Keratinocyte (primary cell): Measurements from ENCODE around the gene HPS6. TPM values are rescaled to one million over a fixed set of nuclear protein-coding genes. Genes with fewer than 3 reads are reported as not detected.

Experiments used
- DNase-seq: peaks from one replicate; pipeline ENCODE4 v3.0.0-alpha.2; 2011; ENCODE audit warnings: low read depth, missing footprints, low spot score
- FAIRE-seq: peaks from 2 replicates; lab custom pipeline; 2011; peaks lifted over from hg19 to GRCh38; lab: Jason Lieb, UNC
- H2AFZ ChIP-seq: 2 replicates; pipeline ENCODE4 v1.6.0; 2012; ENCODE audit warnings: low read length, control low read depth, inconsistent platforms; ENCODE audit not compliant: control insufficient read depth
- H3K27ac ChIP-seq: 2 replicates; pipeline ENCODE4 v1.5.1; 2011; ENCODE audit warnings: low read length; ENCODE audit not compliant: control insufficient read depth, insufficient read depth
- H3K27me3 ChIP-seq: 3 replicates; pipeline ENCODE4 v1.6.0; 2011; ENCODE audit warnings: low read length; ENCODE audit not compliant: control insufficient read depth, insufficient read depth; ENCODE audit errors: extremely low read depth
- H3K36me3 ChIP-seq, 2 experiments: 2 replicates in 1 of 2; 3 replicates in 1 of 2; pipeline ENCODE4 v1.5.1; 2011; ENCODE audit warnings: low read length in 2 of 2, mild to moderate bottlenecking in 1 of 2; ENCODE audit not compliant: control insufficient read depth in 2 of 2, insufficient read depth in 2 of 2; ENCODE audit errors: extremely low read depth in 1 of 2
- H3K4me1 ChIP-seq: 3 replicates; pipeline ENCODE4 v1.5.1; 2011; ENCODE audit warnings: low read length; ENCODE audit not compliant: control insufficient read depth, insufficient read depth; ENCODE audit errors: extremely low read depth
- H3K4me2 ChIP-seq: 3 replicates; pipeline ENCODE4 v1.6.0; 2011; ENCODE audit warnings: low read depth, low read length; ENCODE audit not compliant: control insufficient read depth, insufficient read depth; ENCODE audit errors: extremely low read depth
- H3K4me3 ChIP-seq, 3 experiments: fragments of 200-600 bp in 1 of 3; sonication (generic) in 1 of 3; 2 replicates in 2 of 3; 3 replicates in 1 of 3; pipeline ENCODE4 v1.5.1; 2011 to 2016; ENCODE audit warnings: low read length in 3 of 3, mild to moderate bottlenecking in 3 of 3, control low read depth in 2 of 3, inconsistent platforms in 1 of 3, low read depth in 1 of 3, mixed read lengths in 1 of 3, mixed run types in 1 of 3, moderate library complexity in 1 of 3; ENCODE audit not compliant: control insufficient read depth in 2 of 3, insufficient read depth in 2 of 3; ENCODE audit errors: extremely low read depth in 1 of 3
- H3K79me2 ChIP-seq: 2 replicates; pipeline ENCODE4 v1.6.0; 2012; ENCODE audit warnings: low read length; ENCODE audit not compliant: control insufficient read depth, insufficient read depth
- H3K9ac ChIP-seq: 3 replicates; pipeline ENCODE4 v1.6.0; 2011; ENCODE audit warnings: low read length; ENCODE audit not compliant: control insufficient read depth, insufficient read depth; ENCODE audit errors: extremely low read depth
- H3K9me1 ChIP-seq: 3 replicates; pipeline ENCODE4 v1.6.0; 2011; ENCODE audit warnings: low read length; ENCODE audit not compliant: control insufficient read depth, insufficient read depth; ENCODE audit errors: extremely low read depth
- H3K9me3 ChIP-seq: 2 replicates; pipeline ENCODE4 v1.5.1; 2012; ENCODE audit warnings: low read depth, low read length; ENCODE audit not compliant: control insufficient read depth
- H4K20me1 ChIP-seq: 3 replicates; pipeline ENCODE4 v1.6.0; 2011; ENCODE audit warnings: low read length; ENCODE audit not compliant: control insufficient read depth, insufficient read depth; ENCODE audit errors: extremely low read depth
- CTCF ChIP-seq, 3 experiments: IDR thresholded peaks in 1 of 3; conservative IDR thresholded peaks in 1 of 3; optimal IDR thresholded peaks in 1 of 3; 2 replicates in 2 of 3; 3 replicates in 1 of 3; pipeline versions ENCODE3 to v1.5.1; 2011; ENCODE audit warnings: low read length in 3 of 3, mild to moderate bottlenecking in 3 of 3, moderate library complexity in 2 of 3, control low read depth in 1 of 3, inconsistent platforms in 1 of 3; ENCODE audit not compliant: insufficient read depth in 2 of 3; ENCODE audit errors: extremely low read depth in 1 of 3
- EZH2 ChIP-seq: IDR thresholded peaks from one replicate; pipeline ENCODE4 v1.6.1; 2012; ENCODE audit warnings: inconsistent platforms, mild to moderate bottlenecking, low read length, moderate library complexity
- dilution Hi-C: fragments of 300-500 bp; cut with MboI; formaldehyde crosslinking; loops from one replicate; pipeline ENCODE4 v1.7.0; 2020; ENCODE audit warnings: low sequenced_read_pairs; ENCODE audit not compliant: extremely low pct_ligation_motif_present
- polyA plus RNA-seq, 5 experiments: library from polyadenylated mRNA; depleted of rRNA in 3 of 5; stranded (reverse) in 3 of 5; stranded (forward) in 1 of 5; unstranded in 1 of 5; fragments of >200 nt; gene quantifications; 1 replicate in 1 of 5; 2 replicates in 3 of 5; 3 replicates in 1 of 5; pipeline versions ENCODE4 v1.2.1 to v1.2.3, GENCODE V29; 2011 to 2012; ENCODE audit warnings: missing spikeins in 2 of 5, low read depth in 1 of 5, low replicate concordance in 1 of 5

HPS6 gene
- polyA plus RNA-seq, 1 donor (not counting 4 experiments of a cell fraction or from before 2014, with no cell fraction given): 8.6 TPM

GRCh38 chr10:102111276-102111675 lies 46.1 kb downstream of the HPS6 start:
- peaks cover 43 to 47% of the 10 kb centered on the region in 2 experiments for H3K36me3 ChIP-seq
- no peak for FAIRE-seq
- no peak for DNase-seq
- H3K79me2 ChIP-seq: peaks cover 63% of the 10 kb centered on the region
- no peak overlapping the region for H3K4me2 ChIP-seq
- H3K4me3 ChIP-seq: no peak overlapping the region
- TF ChIP-seq CTCF (optimal IDR thresholded peaks at IDR 0.05 in 1 of 3, IDR thresholded peaks at IDR 0.05 in 1 of 3, conservative IDR thresholded peaks at IDR 0.05 in 1 of 3; ENCODE audit: extremely low read depth in 1 of 3, insufficient read depth in 2 of 3, low read length in 3 of 3): no peak
- TF ChIP-seq EZH2: no peak
- dilution Hi-C loops: no loop called here
- peaks cover 3% of the 10 kb centered on the region for H4K20me1 ChIP-seq
- H3K27me3 ChIP-seq: no peaks in the 10 kb centered on the region
- H3K27ac ChIP-seq: no peak overlapping the region
- H2AFZ ChIP-seq: no peak overlapping the region
- peaks cover 31% of the 10 kb centered on the region for H3K4me1 ChIP-seq
- no peak overlapping the region for H3K9ac ChIP-seq
- peaks cover 6% of the 10 kb centered on the region for H3K9me1 ChIP-seq
- H3K9me3 ChIP-seq: no peaks in the 10 kb centered on the region

GRCh38 chr10:102112210-102112817 lies 47.2 kb downstream of the HPS6 start:
- no peak overlapping the region for H2AFZ ChIP-seq
- H3K27ac ChIP-seq: peak overlapping the region; percentile 95
- peaks cover 34 to 42% of the 10 kb centered on the region in 2 experiments for H3K36me3 ChIP-seq
- H3K9ac ChIP-seq: peak overlapping the region; percentile 93
- H3K4me3 ChIP-seq: peak overlapping the region; percentile 77 to 85 (median 82)
- H3K4me2 ChIP-seq: peak overlapping the region; percentile 98
- peaks cover 41% of the 10 kb centered on the region for H3K4me1 ChIP-seq
- peaks cover 6% of the 10 kb centered on the region for H3K9me1 ChIP-seq
- TF ChIP-seq EZH2 (no peak), CTCF (optimal IDR thresholded peaks at IDR 0.05 in 1 of 3, IDR thresholded peaks at IDR 0.05 in 1 of 3, conservative IDR thresholded peaks at IDR 0.05 in 1 of 3; ENCODE audit: extremely low read depth in 1 of 3, insufficient read depth in 2 of 3, low read length in 3 of 3) (peak in 1 of 3 experiments; percentile 18)
- DNase-seq (no peak), FAIRE-seq (no peak)
- no peaks in the 10 kb centered on the region for H3K9me3 ChIP-seq
- no peaks in the 10 kb centered on the region for H3K27me3 ChIP-seq
- peaks cover 3% of the 10 kb centered on the region for H4K20me1 ChIP-seq
- dilution Hi-C loops: no loop called here
- H3K79me2 ChIP-seq: peaks cover 73% of the 10 kb centered on the region
